HepG2 (cell line): ENCODE data around the gene SPSB2. TPM values are rescaled to one million over a fixed set of nuclear protein-coding genes. Genes with fewer than 3 reads are reported as not detected.
A peak's percentile ranks its signal among the peaks of the same experiment; 100 is the strongest.

ENCODE experiments used
- FOXK1 ChIP-seq: sonication (generic); formaldehyde crosslinking; IDR thresholded peaks from 2 replicates; pipeline ENCODE4 v1.4.0; 2020; ENCODE audit warnings: low read depth, missing genetic modification reagents, borderline replicate concordance
- JARID2 ChIP-seq: sonication (generic); formaldehyde crosslinking; IDR thresholded peaks from 2 replicates; pipeline ENCODE4 v1.8.1; 2023; ENCODE audit warnings: missing genetic modification reagents, inconsistent platforms; ENCODE audit not compliant: insufficient replicate concordance
- SAP130 ChIP-seq: IDR thresholded peaks from 2 replicates; pipeline ENCODE4 v1.6.1; 2016; ENCODE audit warnings: low read depth
- SRSF9 ChIP-seq: fragments of 200-400 bp; formaldehyde crosslinking; IDR thresholded peaks from 2 replicates; pipeline ENCODE4 v1.6.1; 2018; ENCODE audit warnings: borderline replicate concordance, mild to moderate bottlenecking, low read depth, low read length; ENCODE audit not compliant: insufficient read depth, poor library complexity, severe bottlenecking
- ZBTB42 ChIP-seq: sonication (generic); formaldehyde crosslinking; IDR thresholded peaks from 2 replicates; pipeline ENCODE4 v1.5.0; 2020; ENCODE audit warnings: mild to moderate bottlenecking, missing genetic modification reagents
- ZHX2 ChIP-seq, 2 experiments: sonication (generic) in 1 of 2; formaldehyde crosslinking in 1 of 2; IDR thresholded peaks; 2 replicates each; pipeline versions ENCODE4 v1.6.1 to v1.9.0; 2014 to 2022; ENCODE audit warnings: antibody characterized with exemption in 1 of 2, borderline replicate concordance in 1 of 2, inconsistent platforms in 1 of 2, low read depth in 1 of 2, missing genetic modification reagents in 1 of 2
- ZNF362 ChIP-seq: sonication (generic); formaldehyde crosslinking; IDR thresholded peaks from 2 replicates; pipeline ENCODE4 v1.4.0; 2020; ENCODE audit warnings: missing genetic modification reagents, mild to moderate bottlenecking, borderline replicate concordance
- ZNF407 ChIP-seq: sonication (generic); formaldehyde crosslinking; IDR thresholded peaks from one replicate; pipeline ENCODE4 v1.5.1; 2020; ENCODE audit warnings: mild to moderate bottlenecking, missing genetic modification reagents; ENCODE audit errors: not compliant biosample characterization
- polyA plus RNA-seq, 8 experiments: library from polyadenylated mRNA; depleted of rRNA in 3 of 8; stranded (reverse) in 7 of 8; unstranded in 1 of 8; fragments of >200 nt; fragmentation: Illumina TruSeq in 4 of 8; extraction: Trizol in 4 of 8; gene quantifications; 2 replicates each; pipeline versions ENCODE4 v1.2.1 to v1.2.3, GENCODE V29; 2011 to 2016; ENCODE audit warnings: low read depth in 4 of 8, missing spikeins in 1 of 8, mixed read lengths in 1 of 8; ENCODE audit not compliant: insufficient read depth in 1 of 8
- total RNA-seq, 5 experiments: library from RNA; depleted of rRNA; stranded (reverse); fragments of >200 nt; fragmentation: Illumina TruSeq; extraction: Trizol; gene quantifications; 2 replicates each; pipeline ENCODE4 v1.2.3, GENCODE V29; 2016; ENCODE audit warnings: low read depth in 1 of 5

Gene SPSB2
- total and polyA plus RNA-seq, 2 of the 13 experiments (the other 11 are each of a cell fraction or from before 2014, with no cell fraction given), result 2.0 to 6.2 TPM

- TF ChIP-seq ZNF407 (CRISPR knock-in tag), result peak; percentile 9
- no peak for TF ChIP-seq ZHX2 (IDR thresholded peaks at IDR 0.05; ENCODE audit: low read depth)
- no peak for TF ChIP-seq ZHX2 (CRISPR knock-in tag; IDR thresholded peaks at IDR 0.05; ENCODE audit: borderline replicate concordance)
- no peak for TF ChIP-seq ZBTB42 (CRISPR knock-in tag)
- TF ChIP-seq ZNF362, result no peak
- no peak for TF ChIP-seq SAP130
- TF ChIP-seq SRSF9, result no peak
- no peak for TF ChIP-seq JARID2
- no peak for TF ChIP-seq FOXK1 (CRISPR knock-in tag)
Measured at GRCh38 chr12:6866920-6867412, 6.1 kb downstream of the SPSB2 start (continued).
